ENCODE data around the gene KCNB1.

DNA sequence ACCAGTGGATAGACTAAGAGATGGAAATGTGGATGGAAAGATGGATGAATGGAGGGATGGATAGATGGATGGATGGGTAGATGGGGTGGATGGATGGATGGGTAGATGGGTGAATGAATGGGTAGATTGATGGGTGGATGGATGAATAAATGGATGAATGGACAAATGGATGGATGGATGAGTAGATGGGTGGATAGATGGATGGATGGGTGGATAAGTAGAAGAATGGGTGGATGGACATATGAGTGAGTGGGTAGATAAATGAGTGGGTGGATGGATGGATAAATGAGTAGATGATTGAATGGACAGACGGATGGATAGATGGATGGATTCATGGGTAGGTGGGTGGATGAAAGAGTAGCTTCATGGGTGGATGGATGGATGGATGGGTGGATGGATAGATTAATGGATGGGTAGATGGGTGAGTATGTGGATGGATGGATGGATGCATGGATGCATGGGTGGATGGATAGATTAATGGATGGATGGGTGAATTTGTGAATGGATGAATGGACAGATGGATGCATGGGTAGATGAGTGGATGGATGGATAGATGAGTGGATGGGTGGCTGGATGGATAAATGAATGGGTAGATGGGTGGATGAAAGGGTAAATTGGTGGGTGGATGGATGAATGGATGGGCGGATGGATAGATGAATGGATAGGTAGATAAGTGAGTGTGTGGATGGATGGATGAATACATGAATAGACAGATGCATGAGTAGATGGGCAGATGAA lies 29.5 kb upstream of the KCNB1 start:
- TF ChIP-seq, protein P1, sequence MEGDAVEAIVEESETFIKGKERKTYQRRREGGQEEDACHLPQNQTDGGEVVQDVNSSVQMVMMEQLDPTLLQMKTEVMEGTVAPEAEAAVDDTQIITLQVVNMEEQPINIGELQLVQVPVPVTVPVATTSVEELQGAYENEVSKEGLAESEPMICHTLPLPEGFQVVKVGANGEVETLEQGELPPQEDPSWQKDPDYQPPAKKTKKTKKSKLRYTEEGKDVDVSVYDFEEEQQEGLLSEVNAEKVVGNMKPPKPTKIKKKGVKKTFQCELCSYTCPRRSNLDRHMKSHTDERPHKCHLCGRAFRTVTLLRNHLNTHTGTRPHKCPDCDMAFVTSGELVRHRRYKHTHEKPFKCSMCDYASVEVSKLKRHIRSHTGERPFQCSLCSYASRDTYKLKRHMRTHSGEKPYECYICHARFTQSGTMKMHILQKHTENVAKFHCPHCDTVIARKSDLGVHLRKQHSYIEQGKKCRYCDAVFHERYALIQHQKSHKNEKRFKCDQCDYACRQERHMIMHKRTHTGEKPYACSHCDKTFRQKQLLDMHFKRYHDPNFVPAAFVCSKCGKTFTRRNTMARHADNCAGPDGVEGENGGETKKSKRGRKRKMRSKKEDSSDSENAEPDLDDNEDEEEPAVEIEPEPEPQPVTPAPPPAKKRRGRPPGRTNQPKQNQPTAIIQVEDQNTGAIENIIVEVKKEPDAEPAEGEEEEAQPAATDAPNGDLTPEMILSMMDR (IDR thresholded peaks at IDR 0.05; ENCODE audit: low read depth, low read length) = no peak
- TF ChIP-seq POLR2A (IDR thresholded peaks at IDR 0.05; ENCODE audit: extremely low read depth, insufficient read length) = no peak
- TF ChIP-seq, protein P2, sequence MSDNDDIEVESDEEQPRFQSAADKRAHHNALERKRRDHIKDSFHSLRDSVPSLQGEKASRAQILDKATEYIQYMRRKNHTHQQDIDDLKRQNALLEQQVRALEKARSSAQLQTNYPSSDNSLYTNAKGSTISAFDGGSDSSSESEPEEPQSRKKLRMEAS (IDR thresholded peaks at IDR 0.05; ENCODE audit: low read depth, low read length) = no peak

All from NB4 (cell line).